Measurements from ENCODE around the gene PLCB1.
A peak's percentile ranks its signal among the peaks of the same experiment; 100 is the strongest.

Gene PLCB1

GRCh38 chr20:8305449-8305978 is 173.4 kb downstream of the PLCB1 start:
- H3K4me3 ChIP-seq (ENCODE audit: low read depth, low read length) = no peak overlapping the region
- peak; percentile 65 for TF ChIP-seq CTCF (IDR thresholded peaks at IDR 0.05; ENCODE audit: low read depth, low read length)

GRCh38 chr20:8306937-8307336 is 174.9 kb downstream of the PLCB1 start:
- H3K4me3 ChIP-seq (ENCODE audit: low read depth, low read length) = no peak overlapping the region
- no peak for TF ChIP-seq CTCF (IDR thresholded peaks at IDR 0.05; ENCODE audit: low read depth, low read length)

- no peak overlapping the region for H3K4me3 ChIP-seq (ENCODE audit: low read depth, low read length)
- TF ChIP-seq CTCF (IDR thresholded peaks at IDR 0.05; ENCODE audit: low read depth, low read length) = no peak
Observed at GRCh38 chr20:8309634-8310033, 177.6 kb downstream of the PLCB1 start.

GRCh38 chr20:8310618-8311017 is 178.6 kb downstream of the PLCB1 start:
- no peak overlapping the region for H3K4me3 ChIP-seq (ENCODE audit: low read depth, low read length)
- no peak for TF ChIP-seq CTCF (IDR thresholded peaks at IDR 0.05; ENCODE audit: low read depth, low read length)

GRCh38 chr20:8313073-8313472 is 181.0 kb downstream of the PLCB1 start:
- TF ChIP-seq CTCF (IDR thresholded peaks at IDR 0.05; ENCODE audit: low read depth, low read length) = no peak
- H3K4me3 ChIP-seq (ENCODE audit: low read depth, low read length) = no peak overlapping the region

GRCh38 chr20:8315639-8316573 is 183.8 kb downstream of the PLCB1 start:
- TF ChIP-seq CTCF (IDR thresholded peaks at IDR 0.05; ENCODE audit: low read depth, low read length) = no peak
- no peak overlapping the region for H3K4me3 ChIP-seq (ENCODE audit: low read depth, low read length)

GRCh38 chr20:8317448-8317847 is 185.4 kb downstream of the PLCB1 start:
- no peak overlapping the region for H3K4me3 ChIP-seq (ENCODE audit: low read depth, low read length)
- no peak for TF ChIP-seq CTCF (IDR thresholded peaks at IDR 0.05; ENCODE audit: low read depth, low read length)
